CD4-positive, alpha-beta T cell treated with Interleukin-15 for 1 hour (primary cell): ENCODE data around the gene ANKMY1.
"Not testable (repeated sequence)": the region's sequence is repeated elsewhere in the genome, so short reads cannot be mapped to it uniquely, and the experiment has no call there.

Source experiments
- DNase-seq: peaks from one replicate; pipeline ENCODE4 v3.0.0-alpha.2; 2020

ANKMY1 gene

GRCh38 chr2:240567137-240567871 is 9.5 kb upstream of the ANKMY1 start:
- DNase-seq, result peak; percentile 67

GRCh38 chr2:240566203-240567136 is 8.7 kb upstream of the ANKMY1 start:
- DNase-seq, result peak; percentile 95

- peak; percentile 96 for DNase-seq
Observed at GRCh38 chr2:240565333-240566202, 7.8 kb upstream of the ANKMY1 start.

GRCh38 chr2:240564561-240565332 is 7.0 kb upstream of the ANKMY1 start:
- DNase-seq, result peak; percentile 34

GRCh38 chr2:240563951-240564560 is 6.3 kb upstream of the ANKMY1 start:
- DNase-seq, result no peak

- DNase-seq, result not testable (repeated sequence)
Observed at GRCh38 chr2:240563231-240563630, 5.4 kb upstream of the ANKMY1 start.

- DNase-seq, result no peak
Observed at GRCh38 chr2:240561325-240561971, 3.7 kb upstream of the ANKMY1 start.

- peak; percentile 98 for DNase-seq
Observed at GRCh38 chr2:240560480-240561324, 2.9 kb upstream of the ANKMY1 start.

- DNase-seq, result peak; percentile 93
Observed at GRCh38 chr2:240560084-240560479, 2.3 kb upstream of the ANKMY1 start, which contains the start of gene DUSP28. Gene DUSP28, plus strand, starts transcription at chr2:240560357. Its CDS starts 328 bp downstream, at chr2:240560685.

- no peak for DNase-seq
Observed at GRCh38 chr2:240559286-240559685, 1.5 kb upstream of the ANKMY1 start.

GRCh38 chr2:240558236-240558761 is 511 bp upstream of the ANKMY1 start:
- DNase-seq, result no peak

- DNase-seq, result no peak
Observed at GRCh38 chr2:240557101-240557751, 562 bp downstream of the ANKMY1 start.

- peak; percentile 70 for DNase-seq
Observed at GRCh38 chr2:240556553-240557100, 1.2 kb downstream of the ANKMY1 start.

- no peak for DNase-seq
Observed at GRCh38 chr2:240555541-240556250, 2.1 kb downstream of the ANKMY1 start.

- no peak for DNase-seq
Observed at GRCh38 chr2:240554767-240555493, 2.9 kb downstream of the ANKMY1 start.

GRCh38 chr2:240553956-240554480 is 3.8 kb downstream of the ANKMY1 start:
- no peak for DNase-seq

- no peak for DNase-seq
Observed at GRCh38 chr2:240551811-240552210, 6.0 kb downstream of the ANKMY1 start.
